Measurements from ENCODE around the gene ROBO2.

Gene ROBO2

DNA sequence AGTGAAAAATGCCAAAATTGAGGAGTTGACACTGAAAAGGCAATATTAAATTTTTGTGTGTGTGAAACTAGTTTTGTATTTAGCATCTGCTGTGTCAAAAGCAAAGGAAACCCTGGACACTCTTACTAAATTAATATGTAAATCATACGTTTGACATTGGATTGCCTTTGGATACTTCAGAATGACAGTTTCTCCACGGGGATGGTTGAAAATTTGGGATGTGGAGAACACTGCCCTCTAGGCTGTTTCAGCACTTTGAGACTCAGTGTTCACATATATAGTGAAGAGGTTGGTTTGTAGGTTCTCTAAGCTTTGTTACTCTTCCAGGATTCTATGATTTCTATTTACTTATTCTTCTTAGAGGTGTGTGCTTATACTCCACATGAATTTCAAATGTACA, 3.0 kb downstream of the ROBO2 start:
- Histone ChIP-seq H3K79me2 (ENCODE audit: insufficient read depth, low read depth) (no peaks in the 10 kb centered on the region), H4K20me1 (ENCODE audit: insufficient read depth) (no peaks in the 10 kb centered on the region), H3K4me1 (ENCODE audit: low read depth, poor library complexity, severe bottlenecking) (no peaks in the 10 kb centered on the region), H3K9ac (no peak overlapping the region), H3K27me3 (ENCODE audit: insufficient read depth, low read depth) (no peaks in the 10 kb centered on the region), H3K4me3 (IDR thresholded peaks at IDR 0.05; ENCODE audit: insufficient read depth, low read depth, low read length) (no peak overlapping the region), H2AFZ (ENCODE audit: low read depth) (no peak overlapping the region), H3K4me2 (no peak overlapping the region), H3K36me3 (ENCODE audit: insufficient read depth) (no peaks in the 10 kb centered on the region), H3K27ac (no peak overlapping the region)
- TF ChIP-seq, protein P1, sequence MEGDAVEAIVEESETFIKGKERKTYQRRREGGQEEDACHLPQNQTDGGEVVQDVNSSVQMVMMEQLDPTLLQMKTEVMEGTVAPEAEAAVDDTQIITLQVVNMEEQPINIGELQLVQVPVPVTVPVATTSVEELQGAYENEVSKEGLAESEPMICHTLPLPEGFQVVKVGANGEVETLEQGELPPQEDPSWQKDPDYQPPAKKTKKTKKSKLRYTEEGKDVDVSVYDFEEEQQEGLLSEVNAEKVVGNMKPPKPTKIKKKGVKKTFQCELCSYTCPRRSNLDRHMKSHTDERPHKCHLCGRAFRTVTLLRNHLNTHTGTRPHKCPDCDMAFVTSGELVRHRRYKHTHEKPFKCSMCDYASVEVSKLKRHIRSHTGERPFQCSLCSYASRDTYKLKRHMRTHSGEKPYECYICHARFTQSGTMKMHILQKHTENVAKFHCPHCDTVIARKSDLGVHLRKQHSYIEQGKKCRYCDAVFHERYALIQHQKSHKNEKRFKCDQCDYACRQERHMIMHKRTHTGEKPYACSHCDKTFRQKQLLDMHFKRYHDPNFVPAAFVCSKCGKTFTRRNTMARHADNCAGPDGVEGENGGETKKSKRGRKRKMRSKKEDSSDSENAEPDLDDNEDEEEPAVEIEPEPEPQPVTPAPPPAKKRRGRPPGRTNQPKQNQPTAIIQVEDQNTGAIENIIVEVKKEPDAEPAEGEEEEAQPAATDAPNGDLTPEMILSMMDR (conservative IDR thresholded peaks at IDR 0.05; ENCODE audit: low read depth, low read length) = no peak

DNA sequence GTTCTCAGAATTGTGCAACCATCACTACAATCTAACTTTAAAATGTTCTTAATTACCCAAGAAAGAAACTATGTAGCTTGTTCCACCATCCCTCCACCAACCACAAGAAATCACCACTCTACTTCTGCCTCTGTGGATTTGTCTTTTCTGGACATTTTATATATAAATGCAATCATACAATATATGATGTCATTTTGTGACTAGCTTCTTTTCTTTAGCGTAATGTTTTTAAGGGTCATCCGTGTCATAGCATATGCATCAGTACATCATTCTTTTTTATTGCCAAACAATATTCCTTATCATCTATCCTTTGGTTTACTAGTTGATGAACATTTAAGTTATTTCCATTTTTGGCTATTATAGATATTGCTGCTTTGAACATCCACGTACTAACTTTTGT, 5.8 kb downstream of the ROBO2 start:
- Histone ChIP-seq H2AFZ (ENCODE audit: low read depth) (no peak overlapping the region), H3K36me3 (ENCODE audit: insufficient read depth) (no peaks in the 10 kb centered on the region), H3K27me3 (ENCODE audit: insufficient read depth, low read depth) (no peaks in the 10 kb centered on the region), H3K9ac (no peak overlapping the region), H3K4me2 (no peak overlapping the region), H4K20me1 (ENCODE audit: insufficient read depth) (no peaks in the 10 kb centered on the region), H3K79me2 (ENCODE audit: insufficient read depth, low read depth) (no peaks in the 10 kb centered on the region), H3K4me1 (ENCODE audit: low read depth, poor library complexity, severe bottlenecking) (no peaks in the 10 kb centered on the region), H3K4me3 (IDR thresholded peaks at IDR 0.05; ENCODE audit: insufficient read depth, low read depth, low read length) (no peak overlapping the region), H3K27ac (no peak overlapping the region)
- TF ChIP-seq, protein P1 (conservative IDR thresholded peaks at IDR 0.05; ENCODE audit: low read depth, low read length) = no peak

DNA sequence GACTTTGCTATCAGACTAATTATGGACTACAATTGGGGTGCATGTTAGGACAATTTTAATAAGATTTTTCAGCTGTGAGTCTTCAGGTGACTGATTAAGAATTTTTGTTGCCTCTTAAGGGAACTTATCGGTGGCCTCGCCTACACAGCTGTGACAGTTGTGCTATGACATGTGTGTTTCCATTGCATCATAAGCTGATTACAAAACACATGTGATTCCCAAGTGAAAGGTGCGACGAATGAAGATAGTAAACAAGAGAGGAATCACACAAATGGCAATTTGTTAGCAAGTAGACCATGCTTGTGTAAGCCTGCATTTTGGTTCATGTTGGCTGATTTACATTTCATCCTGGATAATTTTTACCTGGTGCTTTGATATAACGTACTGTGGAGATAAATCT, 8.3 kb downstream of the ROBO2 start:
- no peak overlapping the region for H3K4me3 ChIP-seq (IDR thresholded peaks at IDR 0.05; ENCODE audit: insufficient read depth, low read depth, low read length)
- H3K9ac ChIP-seq = no peak overlapping the region
- no peaks in the 10 kb centered on the region for H3K27me3 ChIP-seq (ENCODE audit: insufficient read depth, low read depth)
- H3K79me2 ChIP-seq (ENCODE audit: insufficient read depth, low read depth) = no peaks in the 10 kb centered on the region
- H3K36me3 ChIP-seq (ENCODE audit: insufficient read depth) = no peaks in the 10 kb centered on the region
- H3K4me1 ChIP-seq (ENCODE audit: low read depth, poor library complexity, severe bottlenecking) = no peaks in the 10 kb centered on the region
- no peaks in the 10 kb centered on the region for H4K20me1 ChIP-seq (ENCODE audit: insufficient read depth)
- H3K27ac ChIP-seq = no peak overlapping the region
- TF ChIP-seq, protein P1 (conservative IDR thresholded peaks at IDR 0.05; ENCODE audit: low read depth, low read length) = no peak
- H3K4me2 ChIP-seq = no peak overlapping the region
- no peak overlapping the region for H2AFZ ChIP-seq (ENCODE audit: low read depth)

DNA sequence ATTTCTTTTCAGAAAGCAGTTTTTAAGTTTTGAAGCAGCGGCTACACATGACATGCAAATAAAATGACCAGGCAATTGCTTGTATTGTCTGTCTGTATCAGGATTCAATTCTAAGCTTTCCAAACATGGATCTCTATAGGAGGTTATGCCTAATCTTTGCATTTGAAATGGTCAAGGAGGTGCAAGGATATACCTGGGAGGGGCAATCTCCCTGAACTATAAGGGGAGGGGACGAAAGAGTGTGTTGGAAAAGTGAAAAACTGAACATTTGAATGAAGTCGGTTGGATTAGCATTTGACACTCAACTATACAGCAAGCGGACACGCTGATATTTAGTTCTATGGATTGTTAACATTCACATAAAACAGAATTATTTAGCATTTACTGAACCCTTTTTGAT, 11.7 kb downstream of the ROBO2 start:
- H3K9ac ChIP-seq = no peak overlapping the region
- H3K4me2 ChIP-seq = no peak overlapping the region
- H2AFZ ChIP-seq (ENCODE audit: low read depth) = no peak overlapping the region
- H3K4me1 ChIP-seq (ENCODE audit: low read depth, poor library complexity, severe bottlenecking) = no peaks in the 10 kb centered on the region
- no peaks in the 10 kb centered on the region for H3K27me3 ChIP-seq (ENCODE audit: insufficient read depth, low read depth)
- H3K36me3 ChIP-seq (ENCODE audit: insufficient read depth) = no peaks in the 10 kb centered on the region
- no peaks in the 10 kb centered on the region for H4K20me1 ChIP-seq (ENCODE audit: insufficient read depth)
- H3K27ac ChIP-seq = no peak overlapping the region
- H3K79me2 ChIP-seq (ENCODE audit: insufficient read depth, low read depth) = no peaks in the 10 kb centered on the region
- TF ChIP-seq, protein P1 (conservative IDR thresholded peaks at IDR 0.05; ENCODE audit: low read depth, low read length) = no peak
- no peak overlapping the region for H3K4me3 ChIP-seq (IDR thresholded peaks at IDR 0.05; ENCODE audit: insufficient read depth, low read depth, low read length)
